Right lobe of liver (tissue), 4 donors: ENCODE measurements around the gene PHKB.

ENCODE experiments used
- CTCF ChIP-seq, 4 donors: fragments of 200-600 bp in 3 of 4; fragments of 450-650 bp in 1 of 4; IDR thresholded peaks; one replicate each; pipeline versions ENCODE4 v1.5.1 to v1.8.0; 2016 to 2022; ENCODE audit warnings: antibody characterized with exemption in 4 of 4, mild to moderate bottlenecking in 2 of 4
- POLR2A ChIP-seq: fragments of 450-650 bp; IDR thresholded peaks from one replicate; pipeline ENCODE4 v1.6.1; 2017; ENCODE audit warnings: antibody characterized with exemption, mild to moderate bottlenecking
- donor health status: DM: no; HTN: no; CAD: no.
- donor health status: DM: no; HTN: no; CAD: no.
- donor health status: DM: no; HTN: yes; CAD: no.

- TF ChIP-seq CTCF (IDR thresholded peaks at IDR 0.05) = no peak
- no peak for TF ChIP-seq POLR2A
Observed at GRCh38 chr16:47634727-47635126, 173.6 kb downstream of the PHKB start.
